IMR-90 (cell line): ENCODE data around the gene TRPM4. TPM values are rescaled to one million over a fixed set of nuclear protein-coding genes. Genes with fewer than 3 reads are reported as not detected.

Source experiments
- ATAC-seq: fragments of 200-7000 bp; cut with Tn5 transposase; 2 replicates; pipeline ENCODE4 v1.9.1; 2020; ENCODE audit warnings: low read depth, mild to moderate bottlenecking, moderate library complexity
- BruUV-seq: library from RNA; stranded (reverse); fragments of 400-500 nt; replicated peaks from 2 replicates; lab custom pipeline; 2021; lab: Mats Ljungman, UMichigan
- CTCF ChIA-PET: fragments of 300-600 bp; formaldehyde crosslinking; extraction: SDS; loops from one replicate; lab custom pipeline; 2021; ENCODE audit warnings: antibody characterized with exemption; lab: Yijun Ruan, JAX
- POLR2A ChIA-PET: fragments of 300-600 bp; sonication (Branson Sonifier 250); formaldehyde crosslinking; loops from one replicate; lab custom pipeline; 2022; ENCODE audit warnings: antibody characterized with exemption; ENCODE audit not compliant: unreplicated experiment; lab: Charles Lee
- DNase-seq: peaks from one replicate; pipeline ENCODE4 v3.0.0; 2013
- H2AFZ ChIP-seq: replicated peaks from 2 replicates; pipeline ENCODE3; 2013; ENCODE audit warnings: low read length, mild to moderate bottlenecking; ENCODE audit not compliant: poor library complexity
- H2AK5ac ChIP-seq: 2 replicates; pipeline ENCODE4 v1.6.1; 2013; ENCODE audit warnings: low read depth, low read length, inconsistent platforms
- H2AK9ac ChIP-seq: replicated peaks from 2 replicates; pipeline ENCODE3; 2013; ENCODE audit warnings: mild to moderate bottlenecking, low read depth, low read length, moderate library complexity; ENCODE audit not compliant: poor library complexity
- H2BK120ac ChIP-seq: 2 replicates; pipeline ENCODE4 v1.6.1; 2013; ENCODE audit warnings: low read depth, low read length, inconsistent platforms
- H2BK15ac ChIP-seq: 3 replicates; pipeline ENCODE4 v1.6.1; 2013; ENCODE audit warnings: low read depth, low read length, inconsistent platforms
- H2BK20ac ChIP-seq: 2 replicates; pipeline ENCODE4 v1.6.1; 2013; ENCODE audit warnings: low read depth, mild to moderate bottlenecking, inconsistent platforms, low read length, moderate library complexity
- H2BK5ac ChIP-seq: 2 replicates; pipeline ENCODE4 v1.6.1; 2013; ENCODE audit warnings: mild to moderate bottlenecking, low read depth, low read length, inconsistent platforms; ENCODE audit not compliant: poor library complexity, severe bottlenecking
- H3K14ac ChIP-seq: replicated peaks from 2 replicates; pipeline ENCODE4 v1.6.1; 2013; ENCODE audit warnings: low read depth, low read length, inconsistent platforms
- H3K18ac ChIP-seq: 2 replicates; pipeline ENCODE4 v1.6.1; 2013; ENCODE audit warnings: low read depth, low read length, control low read depth
- H3K23ac ChIP-seq: 2 replicates; pipeline ENCODE4 v1.6.1; 2013; ENCODE audit warnings: low read depth, low read length, inconsistent platforms
- H3K27ac ChIP-seq: 2 replicates; pipeline ENCODE4 v1.5.1; 2013; ENCODE audit warnings: mild to moderate bottlenecking, control low read depth, low read length; ENCODE audit not compliant: insufficient read depth
- H3K27me3 ChIP-seq: 2 replicates; pipeline ENCODE4 v1.6.1; 2013; ENCODE audit warnings: low read length; ENCODE audit not compliant: control insufficient read depth, insufficient read depth
- H3K36me3 ChIP-seq: 2 replicates; pipeline ENCODE4 v1.6.1; 2013; ENCODE audit warnings: low read length, mixed read lengths; ENCODE audit not compliant: control insufficient read depth, insufficient read depth
- H3K4ac ChIP-seq: 2 replicates; pipeline ENCODE4 v1.6.1; 2013; ENCODE audit warnings: low read depth, low read length, inconsistent platforms
- H3K4me1 ChIP-seq: 2 replicates; pipeline ENCODE4 v1.6.1; 2013; ENCODE audit warnings: low read length, mixed read lengths; ENCODE audit not compliant: control insufficient read depth, insufficient read depth
- H3K4me2 ChIP-seq: 2 replicates; pipeline ENCODE4 v1.6.1; 2013; ENCODE audit warnings: low read depth, mild to moderate bottlenecking, control low read depth, low read length, moderate library complexity
- H3K4me3 ChIP-seq: 2 replicates; pipeline ENCODE4 v1.5.1; 2013; ENCODE audit warnings: low read depth, mild to moderate bottlenecking, control low read depth, low read length, moderate library complexity; ENCODE audit not compliant: insufficient read depth
- H3K56ac ChIP-seq: 2 replicates; pipeline ENCODE4 v1.6.1; 2013; ENCODE audit warnings: low read length, inconsistent platforms; ENCODE audit not compliant: insufficient read depth; ENCODE audit errors: extremely low read depth
- H3K79me1 ChIP-seq, 2 experiments: 2 replicates each; pipeline ENCODE4 v1.6.1; 2013; ENCODE audit warnings: low read length in 2 of 2, inconsistent platforms in 1 of 2, low read depth in 1 of 2
- H3K9ac ChIP-seq: 2 replicates; pipeline ENCODE4 v1.6.1; 2013; ENCODE audit warnings: low read depth, low read length, control low read depth
- H3K9me1 ChIP-seq: 2 replicates; pipeline ENCODE4 v1.6.1; 2013; ENCODE audit warnings: low read length, inconsistent platforms; ENCODE audit not compliant: insufficient read depth
- H3K9me3 ChIP-seq: 2 replicates; pipeline ENCODE4 v1.6.1; 2013; ENCODE audit warnings: low read length; ENCODE audit not compliant: control insufficient read depth, insufficient read depth
- H4K20me1 ChIP-seq: 2 replicates; pipeline ENCODE4 v1.6.1; 2013; ENCODE audit warnings: low read length, inconsistent platforms; ENCODE audit not compliant: insufficient read depth
- H4K5ac ChIP-seq: 2 replicates; pipeline ENCODE4 v1.6.1; 2013; ENCODE audit warnings: mild to moderate bottlenecking, low read depth, low read length, control low read depth
- H4K8ac ChIP-seq, 2 experiments: 2 replicates each; pipeline ENCODE4 v1.6.1; 2013; ENCODE audit warnings: low read depth in 2 of 2, low read length in 2 of 2, control low read depth in 1 of 2, inconsistent platforms in 1 of 2
- H4K91ac ChIP-seq: 2 replicates; pipeline ENCODE4 v1.6.1; 2013; ENCODE audit warnings: low read depth, low read length, inconsistent platforms; ENCODE audit not compliant: insufficient read depth
- BHLHE40 ChIP-seq: fragments of 150-350 bp; IDR thresholded peaks from 2 replicates; pipeline ENCODE4 v1.6.1; 2016; ENCODE audit warnings: mild to moderate bottlenecking, low read depth, low read length
- CTCF ChIP-seq: conservative IDR thresholded peaks from 2 replicates; pipeline ENCODE4 v1.5.1; 2012; ENCODE audit warnings: mild to moderate bottlenecking, low read depth, low read length, improper control_type of control experiment
- ELK1 ChIP-seq: fragments of 150-350 bp; IDR thresholded peaks from 2 replicates; pipeline ENCODE4 v1.6.1; 2016; ENCODE audit warnings: low read depth, mild to moderate bottlenecking, low read length, moderate library complexity, borderline replicate concordance
- MAFK ChIP-seq: IDR thresholded peaks from 2 replicates; pipeline ENCODE4 v1.6.1; 2012; ENCODE audit warnings: low read depth, low read length, improper control_type of control experiment
- MAZ ChIP-seq: IDR thresholded peaks from 2 replicates; pipeline ENCODE4 v1.6.1; 2012; ENCODE audit warnings: low read depth, mild to moderate bottlenecking, low read length, improper control_type of control experiment, moderate library complexity, borderline replicate concordance
- MXI1 ChIP-seq: IDR thresholded peaks from 2 replicates; pipeline ENCODE4 v1.6.1; 2012; ENCODE audit warnings: low read depth, mild to moderate bottlenecking, low read length, moderate library complexity, borderline replicate concordance
- POLR2A ChIP-seq: IDR thresholded peaks from 2 replicates; pipeline ENCODE4 v1.6.1; 2012; ENCODE audit warnings: mild to moderate bottlenecking, low read depth, low read length
- RAD21 ChIP-seq: IDR thresholded peaks from 2 replicates; pipeline ENCODE4 v1.6.1; 2012; ENCODE audit warnings: low read length, improper control_type of control experiment
- RFX5 ChIP-seq: IDR thresholded peaks from 2 replicates; pipeline ENCODE4 v1.8.0; 2012; ENCODE audit warnings: low read depth, mild to moderate bottlenecking, low read length, moderate library complexity
- SMC3 ChIP-seq: fragments of 150-350 bp; IDR thresholded peaks from 2 replicates; pipeline ENCODE4 v1.6.1; 2016; ENCODE audit warnings: low read depth, mild to moderate bottlenecking, antibody characterized with exemption, low read length, moderate library complexity
- WGBS, 2 experiments: methylation state at CpG; one replicate each; pipeline versions ENCODE4 v1.1.5 to v1.1.7; 2013; ENCODE audit warnings: missing lambda C conversion rate in 2 of 2; ENCODE audit not compliant: insufficient read length in 1 of 2; ENCODE audit errors: extremely low coverage in 2 of 2; 5-methylcytosine and 5-hydroxymethylcytosine counted together
- dilution Hi-C: fragments of 300-500 bp; cut with HindIII; formaldehyde crosslinking; loops from one replicate; pipeline ENCODE4 v1.14.3; 2018; ENCODE audit warnings: low sequenced_read_pairs; ENCODE audit not compliant: unreplicated experiment
- in situ Hi-C: fragments of 300-500 bp; cut with MboI; formaldehyde crosslinking; loops from 3 replicates; pipeline ENCODE4 v1.14.3; 2019; ENCODE audit warnings: low sequenced_read_pairs, inconsistent platforms, mixed read lengths
- intact Hi-C: fragments of 100-400 bp; cut with micrococcal nuclease; formaldehyde crosslinking; loops from 2 replicates; pipeline ENCODE4 v1.10.0; 2022
- polyA plus RNA-seq, 3 experiments: library from polyadenylated mRNA; depleted of rRNA; stranded (reverse); fragments of >200 nt; gene quantifications; 2 replicates each; pipeline ENCODE4 v1.2.3, GENCODE V29; 2012; ENCODE audit warnings: low replicate concordance in 1 of 3
- total RNA-seq: library from RNA; depleted of rRNA; stranded (reverse); fragments of >200 nt; gene quantifications from 2 replicates; pipeline ENCODE4 v1.2.3, GENCODE V29; 2012
- TF ChIP-seq, protein P1 (sequence below): fragments of 150-350 bp; IDR thresholded peaks from 2 replicates; pipeline ENCODE4 v1.6.1; 2017; ENCODE audit warnings: mild to moderate bottlenecking, antibody characterized with exemption, low read length, low read depth

Gene TRPM4
- total and polyA plus RNA-seq, 2 of the 4 experiments (the other 2 are of a cell fraction): 2.2 to 19.7 TPM

DNA sequence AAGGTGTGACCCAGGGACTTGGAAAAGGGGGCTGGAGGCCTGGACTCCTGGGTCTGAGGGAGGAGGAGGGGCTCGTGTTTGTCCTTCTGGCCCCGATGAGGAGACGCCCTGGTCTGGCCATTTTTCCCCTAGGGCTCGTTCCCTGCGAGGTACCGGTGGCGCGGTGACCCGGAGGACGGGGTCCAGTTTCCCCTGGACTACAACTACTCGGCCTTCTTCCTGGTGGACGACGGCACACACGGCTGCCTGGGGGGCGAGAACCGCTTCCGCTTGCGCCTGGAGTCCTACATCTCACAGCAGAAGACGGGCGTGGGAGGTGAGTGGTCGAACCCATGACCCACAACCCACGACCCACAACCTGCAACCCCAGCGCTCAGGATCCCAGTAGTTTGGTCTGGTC, 10.8 kb downstream of the TRPM4 start:
- Histone ChIP-seq H4K8ac (no peak overlapping the region), H3K36me3 (peaks cover 40% of the 10 kb centered on the region), H3K27me3 (no peaks in the 10 kb centered on the region), H2BK15ac (no peak overlapping the region), H3K4me1 (no peaks in the 10 kb centered on the region), H2BK20ac (no peak overlapping the region), H2AFZ (no peak overlapping the region), H3K4me2 (no peak overlapping the region), H3K9me1 (no peaks in the 10 kb centered on the region), H3K56ac (no peak overlapping the region), H2AK5ac (no peak overlapping the region), H3K4me3 (no peak overlapping the region), H3K9ac (no peak overlapping the region), H4K20me1 (no peaks in the 10 kb centered on the region), H4K91ac (no peak overlapping the region), H3K4ac (no peak overlapping the region), H3K23ac (no peak overlapping the region), H2BK5ac (no peak overlapping the region), H3K79me1 (no peaks in the 10 kb centered on the region), H2BK120ac (no peak overlapping the region), H4K5ac (no peak overlapping the region), H2AK9ac (no peak overlapping the region), H3K27ac (no peak overlapping the region), H3K9me3 (no peaks in the 10 kb centered on the region), H3K14ac (no peak overlapping the region), H3K18ac (no peak overlapping the region)
- POLR2A ChIA-PET: no interaction called here
- CTCF ChIA-PET: no interaction called here
- 95% methylated on average over 14 of the region's 23 CpGs; no CpG with 5 or more reads in 1 of the 2 experiments for WGBS, 2 experiments
- intact Hi-C loops (no loop called here), in situ Hi-C loops (no loop called here), dilution Hi-C loops (no loop called here)
- no TSS peak for BruUV-seq
- no peak for TF ChIP-seq POLR2A
- TF ChIP-seq BHLHE40: no peak
- no peak for TF ChIP-seq RFX5
- TF ChIP-seq ELK1: no peak
- no peak for TF ChIP-seq CTCF
- no peak for TF ChIP-seq MXI1
- no peak for TF ChIP-seq RAD21
- TF ChIP-seq, protein P1, sequence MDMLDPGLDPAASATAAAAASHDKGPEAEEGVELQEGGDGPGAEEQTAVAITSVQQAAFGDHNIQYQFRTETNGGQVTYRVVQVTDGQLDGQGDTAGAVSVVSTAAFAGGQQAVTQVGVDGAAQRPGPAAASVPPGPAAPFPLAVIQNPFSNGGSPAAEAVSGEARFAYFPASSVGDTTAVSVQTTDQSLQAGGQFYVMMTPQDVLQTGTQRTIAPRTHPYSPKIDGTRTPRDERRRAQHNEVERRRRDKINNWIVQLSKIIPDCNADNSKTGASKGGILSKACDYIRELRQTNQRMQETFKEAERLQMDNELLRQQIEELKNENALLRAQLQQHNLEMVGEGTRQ: no peak
- TF ChIP-seq SMC3: no peak
- no peak for TF ChIP-seq MAFK
- no peak for TF ChIP-seq MAZ
- ATAC-seq: no peak
- DNase-seq: no peak
